GM12892 (cell line): Measurements from ENCODE around the gene NDUFAF2.

Experiments used
- POLR2A ChIP-seq: IDR thresholded peaks from 2 replicates; pipeline ENCODE4 v1.6.1; 2011; ENCODE audit warnings: low read depth, low read length, control low read depth
- POLR2AphosphoS5 ChIP-seq: IDR thresholded peaks from 2 replicates; pipeline ENCODE4 v1.6.1; 2011; ENCODE audit warnings: low read depth, low read length, control low read depth
- TAF1 ChIP-seq: IDR thresholded peaks from 2 replicates; pipeline ENCODE4 v1.6.1; 2011; ENCODE audit warnings: low read depth, mild to moderate bottlenecking, control low read depth, low read length, borderline replicate concordance

DNA sequence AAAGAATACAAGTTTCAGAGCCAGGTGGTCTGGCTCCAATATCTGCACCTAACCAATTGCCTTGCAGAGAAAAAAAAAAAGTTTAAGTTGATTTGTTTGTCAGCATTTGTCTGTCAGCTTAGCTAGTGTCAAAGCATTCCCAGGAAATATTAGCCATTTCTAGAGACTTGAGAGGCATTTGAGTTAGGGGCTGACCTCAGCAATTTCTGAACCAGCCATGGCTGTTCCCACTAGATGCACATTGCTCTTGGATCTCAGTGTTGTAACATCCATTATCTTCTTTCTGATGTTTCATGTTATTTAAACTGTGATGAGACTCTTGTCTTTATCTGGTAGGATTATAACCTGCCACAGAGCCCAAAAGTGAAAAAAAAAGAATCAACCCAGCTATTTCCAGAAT is 102.3 kb downstream of the NDUFAF2 start:
- TF ChIP-seq POLR2AphosphoS5: no peak
- no peak for TF ChIP-seq POLR2A
- TF ChIP-seq TAF1: no peak
